ENCODE measurements around the gene OPCML. TPM values are rescaled to one million over a fixed set of nuclear protein-coding genes. Genes with fewer than 3 reads are reported as not detected.
A peak's percentile ranks its signal among the peaks of the same experiment; 100 is the strongest.

OPCML gene
- total and polyA plus RNA-seq, 7 donors: 0.01 to 0.80 (median 0.07) TPM; not detected in 4

DNA sequence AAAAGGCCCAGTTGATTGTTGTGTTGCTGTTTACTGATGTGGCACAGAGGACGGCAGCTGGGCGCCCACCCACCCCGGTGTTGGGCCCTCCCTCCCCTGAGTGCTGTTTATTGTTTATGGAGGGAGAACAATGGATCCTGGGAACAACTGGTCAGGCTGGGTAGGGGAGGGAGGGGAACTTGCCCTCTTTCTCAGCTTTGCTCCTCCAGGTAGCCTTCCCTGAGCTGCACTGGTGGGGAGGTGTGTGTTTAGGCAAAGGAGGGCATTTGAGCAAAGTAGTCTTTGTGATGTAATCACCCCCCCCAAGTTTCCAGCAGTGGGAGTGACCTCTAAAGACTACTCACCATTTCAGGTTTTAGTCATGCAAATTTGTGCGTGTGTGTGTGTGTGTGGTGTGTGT is 1126.6 kb downstream of the OPCML start:
- Histone ChIP-seq H3K36me3 (ENCODE audit: insufficient read depth in 1 of 2, low read depth in 1 of 2) (no peaks in the 10 kb centered on the region), H3K27me3 (ENCODE audit: insufficient read depth in 3 of 3, low read length in 2 of 3) (peaks cover 0 to 4% (median 1%) of the 10 kb centered on the region in 3 donors), H3K27ac (no peak overlapping the region), H3K4me1 (no peaks in the 10 kb centered on the region), H3K9me3 (no peaks in the 10 kb centered on the region), H3K4me3 (no peak overlapping the region)
- TF ChIP-seq, protein P1, sequence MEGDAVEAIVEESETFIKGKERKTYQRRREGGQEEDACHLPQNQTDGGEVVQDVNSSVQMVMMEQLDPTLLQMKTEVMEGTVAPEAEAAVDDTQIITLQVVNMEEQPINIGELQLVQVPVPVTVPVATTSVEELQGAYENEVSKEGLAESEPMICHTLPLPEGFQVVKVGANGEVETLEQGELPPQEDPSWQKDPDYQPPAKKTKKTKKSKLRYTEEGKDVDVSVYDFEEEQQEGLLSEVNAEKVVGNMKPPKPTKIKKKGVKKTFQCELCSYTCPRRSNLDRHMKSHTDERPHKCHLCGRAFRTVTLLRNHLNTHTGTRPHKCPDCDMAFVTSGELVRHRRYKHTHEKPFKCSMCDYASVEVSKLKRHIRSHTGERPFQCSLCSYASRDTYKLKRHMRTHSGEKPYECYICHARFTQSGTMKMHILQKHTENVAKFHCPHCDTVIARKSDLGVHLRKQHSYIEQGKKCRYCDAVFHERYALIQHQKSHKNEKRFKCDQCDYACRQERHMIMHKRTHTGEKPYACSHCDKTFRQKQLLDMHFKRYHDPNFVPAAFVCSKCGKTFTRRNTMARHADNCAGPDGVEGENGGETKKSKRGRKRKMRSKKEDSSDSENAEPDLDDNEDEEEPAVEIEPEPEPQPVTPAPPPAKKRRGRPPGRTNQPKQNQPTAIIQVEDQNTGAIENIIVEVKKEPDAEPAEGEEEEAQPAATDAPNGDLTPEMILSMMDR (IDR thresholded peaks at IDR 0.05): no peak
- DNase-seq (no peak), ATAC-seq (no peak)
- 31 to 44% (median 43%) methylated on average over 4 of the region's 4 CpGs for WGBS, 3 donors
- intact Hi-C loops (cut with DNase I): loop anchor here in 1 of 2 donors (10.0 kb wide), 1 partner anchor 291 kb away; no protein-coding TSS in a partner anchor

DNA sequence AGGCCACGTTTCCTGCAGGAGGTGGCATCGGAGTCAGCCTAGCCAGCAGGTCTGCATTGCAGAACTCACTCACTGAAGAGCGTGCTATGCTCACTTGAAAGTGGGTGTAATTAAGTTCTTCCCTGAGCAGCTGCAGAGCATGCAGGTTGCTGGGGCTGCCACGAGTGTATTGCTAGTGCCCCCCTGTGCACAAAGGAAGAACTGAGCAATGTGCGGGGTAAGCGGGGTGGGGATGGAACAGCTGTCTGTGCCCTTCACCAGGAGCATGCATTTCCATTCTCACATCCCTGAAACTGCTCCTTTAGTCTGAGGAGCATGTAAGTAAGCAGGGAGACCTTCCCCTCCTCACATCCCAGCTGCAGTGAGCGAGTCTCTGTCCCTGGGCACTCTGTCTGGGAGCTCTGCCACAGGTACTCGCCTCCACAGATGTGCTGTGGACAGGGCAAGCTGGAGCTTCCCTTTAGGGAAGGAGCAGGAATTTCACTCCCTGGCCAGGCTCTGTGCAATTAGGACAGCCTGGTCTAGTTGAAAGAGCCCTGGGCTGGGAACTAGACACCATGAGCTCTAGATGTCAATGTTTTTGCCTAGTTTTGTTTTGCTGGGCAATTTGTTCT is 1130.1 kb downstream of the OPCML start:
- no peak for DNase-seq
- WGBS, 3 donors: 4 to 10% (median 5%) methylated on average over 8 of the region's 8 CpGs

DNA sequence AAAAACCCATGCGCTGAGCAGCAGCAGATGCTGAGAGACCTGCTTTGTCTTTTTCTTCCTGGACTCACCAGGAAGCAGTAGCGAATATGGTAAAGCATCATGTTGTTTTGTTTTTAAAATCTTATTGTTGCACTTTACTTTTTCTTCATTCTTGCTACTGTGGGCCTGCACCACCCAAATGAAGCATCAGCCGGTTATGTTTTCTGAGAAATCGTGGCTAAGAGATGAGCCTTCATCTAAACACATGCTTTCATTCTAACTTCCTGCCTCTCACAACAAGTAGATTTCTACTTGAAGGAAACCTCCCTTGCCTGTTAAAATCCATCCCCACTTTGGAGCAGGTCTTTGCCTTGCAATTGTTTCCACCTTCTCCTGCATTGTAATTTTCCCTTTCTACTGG is 1136.0 kb downstream of the OPCML start:
- WGBS, 3 donors: 85 to 91% (median 86%) methylated on average over 4 of the region's 4 CpGs
- no peak for ATAC-seq

More for the DNA sequence above, 1130.1 kb downstream of the OPCML start:
- H3K9me3 ChIP-seq: no peaks in the 10 kb centered on the region
- H3K4me1 ChIP-seq: no peaks in the 10 kb centered on the region
- peak in 2 of 4 donors; percentile 57 to 58 for ATAC-seq
- no peaks in the 10 kb centered on the region for H3K36me3 ChIP-seq (ENCODE audit: insufficient read depth in 1 of 2, low read depth in 1 of 2)
- TF ChIP-seq, protein P1 (IDR thresholded peaks at IDR 0.05): no peak
- H3K27ac ChIP-seq: no peak overlapping the region
- H3K27me3 ChIP-seq (ENCODE audit: insufficient read depth in 3 of 3, low read length in 2 of 3): peaks cover 0 to 4% (median 3%) of the 10 kb centered on the region in 3 donors
- H3K4me3 ChIP-seq: no peak overlapping the region
- intact Hi-C loops (cut with DNase I): loop anchor here in 1 of 2 donors (10.0 kb wide), 1 partner anchor 287 kb away; no protein-coding TSS in a partner anchor

DNA sequence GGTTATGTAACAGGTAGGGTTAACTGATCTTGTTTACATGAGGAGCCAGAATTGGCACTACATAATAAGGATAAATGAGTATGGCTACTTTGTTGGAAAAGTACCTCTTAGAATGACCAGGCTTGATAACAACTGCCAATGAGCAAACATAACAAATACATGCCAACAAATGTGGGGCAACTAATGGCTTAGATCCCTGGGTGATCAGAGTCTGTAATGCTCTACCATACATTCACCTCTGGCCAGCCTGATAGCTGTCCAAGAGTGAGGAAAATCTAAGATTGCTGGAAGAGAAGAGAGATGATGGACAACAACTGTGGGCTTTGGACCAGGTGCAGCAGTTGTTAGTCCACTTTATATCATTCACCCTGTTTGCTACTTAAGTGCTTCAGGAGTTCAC is 1136.9 kb downstream of the OPCML start:
- Histone ChIP-seq H3K4me1 (no peaks in the 10 kb centered on the region), H3K9me3 (no peaks in the 10 kb centered on the region), H3K27me3 (ENCODE audit: insufficient read depth in 3 of 3, low read length in 2 of 3) (no peaks in the 10 kb centered on the region), H3K27ac (no peak overlapping the region), H3K36me3 (ENCODE audit: insufficient read depth in 1 of 2, low read depth in 1 of 2) (no peaks in the 10 kb centered on the region), H3K4me3 (no peak overlapping the region)
- intact Hi-C loops (cut with DNase I): no loop called here
- TF ChIP-seq, protein P1 (IDR thresholded peaks at IDR 0.05): no peak
- ATAC-seq (no peak), DNase-seq (no peak)

More for the DNA sequence above, 1136.0 kb downstream of the OPCML start:
- TF ChIP-seq, protein P1 (IDR thresholded peaks at IDR 0.05): no peak
- intact Hi-C loops (cut with DNase I): no loop called here
- Histone ChIP-seq H3K27me3 (ENCODE audit: insufficient read depth in 3 of 3, low read length in 2 of 3) (peaks cover 0 to 3% (median 0%) of the 10 kb centered on the region in 3 donors), H3K27ac (no peak overlapping the region), H3K36me3 (ENCODE audit: insufficient read depth in 1 of 2, low read depth in 1 of 2) (no peaks in the 10 kb centered on the region), H3K9me3 (no peaks in the 10 kb centered on the region), H3K4me3 (no peak overlapping the region), H3K4me1 (no peaks in the 10 kb centered on the region)
- DNase-seq: no peak

DNA sequence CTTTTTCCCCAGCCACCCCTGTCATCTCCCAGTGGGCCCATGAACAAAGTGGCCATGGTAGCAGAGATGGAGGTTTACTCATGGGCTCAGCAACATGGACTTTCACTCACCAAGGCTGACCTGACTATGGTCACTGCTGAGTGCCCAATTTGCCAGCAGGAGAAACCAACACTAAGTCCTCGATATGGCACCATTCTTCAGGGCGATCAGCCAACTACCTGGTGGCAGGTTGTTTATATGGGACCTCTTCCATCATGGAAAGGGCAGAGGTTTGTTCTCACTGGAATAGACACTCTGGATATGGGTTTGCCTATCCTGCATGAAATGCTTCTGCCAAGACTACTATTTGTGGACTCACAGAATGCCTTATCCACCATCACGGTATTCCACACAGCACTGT is 1152.8 kb downstream of the OPCML start:
- Histone ChIP-seq H3K27me3 (ENCODE audit: insufficient read depth in 3 of 3, low read length in 2 of 3) (no peaks in the 10 kb centered on the region), H3K4me1 (no peaks in the 10 kb centered on the region), H3K4me3 (no peak overlapping the region), H3K36me3 (ENCODE audit: insufficient read depth in 1 of 2, low read depth in 1 of 2) (no peaks in the 10 kb centered on the region), H3K27ac (no peak overlapping the region), H3K9me3 (no peaks in the 10 kb centered on the region)
- WGBS, 3 donors: 92 to 95% (median 94%) methylated on average over 3 of the region's 3 CpGs
- DNase-seq (no peak), ATAC-seq (no peak)
- intact Hi-C loops (cut with DNase I): no loop called here
- TF ChIP-seq, protein P1 (IDR thresholded peaks at IDR 0.05): no peak

All from psoas muscle (tissue), 8 donors.